Spleen (tissue), 7 donors: ENCODE results near the gene CDKN1C.

Experiments used
- POLR2AphosphoS5 ChIP-seq, 3 donors: sonication (generic); formaldehyde crosslinking; IDR thresholded peaks; one replicate each; pipeline ENCODE4 v1.5.1; 2017; ENCODE audit warnings: antibody characterized with exemption in 3 of 3
- TF ChIP-seq, protein P1 (sequence below), 11 experiments: fragments of 200-600 bp in 7 of 11; fragments of 450-650 bp in 4 of 11; sonication (generic) in 4 of 11; IDR thresholded peaks in 8 of 11; conservative IDR thresholded peaks in 3 of 11; 1 replicate in 7 of 11; 2 replicates in 4 of 11; pipeline versions ENCODE4 v1.4.0 to v1.8.0; 2016 to 2021; ENCODE audit warnings: antibody characterized with exemption in 11 of 11, inconsistent platforms in 4 of 11, mild to moderate bottlenecking in 1 of 11
- donor health status: DM: no; HTN: no; CAD: no; lungs with moderate emphysema.
- donor health status: DM: no; HTN: no; CAD: no.
- donor health status: DM: no; HTN: no; CAD: no.

DNA sequence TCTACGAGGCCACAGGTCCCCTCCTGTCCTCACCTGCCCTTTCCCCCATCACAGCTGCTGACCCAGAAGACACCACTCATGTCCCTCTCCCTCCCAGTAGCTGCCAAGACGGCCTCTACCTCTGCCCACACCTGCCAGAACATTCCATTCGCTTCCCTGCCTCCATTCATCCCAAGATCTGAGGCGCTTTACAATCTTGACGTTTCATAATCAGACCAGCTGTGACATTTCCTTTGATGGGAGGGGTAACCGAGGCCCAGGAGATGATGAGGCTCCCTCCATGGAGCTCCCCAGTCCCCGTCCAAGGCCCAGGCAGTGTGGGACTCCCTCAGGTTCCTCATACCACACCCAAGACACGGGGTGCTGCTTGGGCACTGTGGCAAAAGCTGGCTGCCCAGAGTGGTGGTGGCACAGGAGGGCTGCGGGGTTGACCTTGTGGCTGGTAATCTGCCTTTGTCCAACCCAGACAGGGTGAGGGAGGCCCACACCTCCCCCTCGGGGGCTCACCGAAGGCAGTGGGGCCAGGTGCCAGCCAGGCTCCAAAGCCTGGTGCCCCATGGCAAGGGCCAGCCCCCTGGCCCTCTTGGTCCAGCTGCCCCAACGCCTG lies 26.3 kb upstream of the CDKN1C start:
- TF ChIP-seq POLR2AphosphoS5 (IDR thresholded peaks at IDR 0.05), result no peak
- TF ChIP-seq, protein P1, sequence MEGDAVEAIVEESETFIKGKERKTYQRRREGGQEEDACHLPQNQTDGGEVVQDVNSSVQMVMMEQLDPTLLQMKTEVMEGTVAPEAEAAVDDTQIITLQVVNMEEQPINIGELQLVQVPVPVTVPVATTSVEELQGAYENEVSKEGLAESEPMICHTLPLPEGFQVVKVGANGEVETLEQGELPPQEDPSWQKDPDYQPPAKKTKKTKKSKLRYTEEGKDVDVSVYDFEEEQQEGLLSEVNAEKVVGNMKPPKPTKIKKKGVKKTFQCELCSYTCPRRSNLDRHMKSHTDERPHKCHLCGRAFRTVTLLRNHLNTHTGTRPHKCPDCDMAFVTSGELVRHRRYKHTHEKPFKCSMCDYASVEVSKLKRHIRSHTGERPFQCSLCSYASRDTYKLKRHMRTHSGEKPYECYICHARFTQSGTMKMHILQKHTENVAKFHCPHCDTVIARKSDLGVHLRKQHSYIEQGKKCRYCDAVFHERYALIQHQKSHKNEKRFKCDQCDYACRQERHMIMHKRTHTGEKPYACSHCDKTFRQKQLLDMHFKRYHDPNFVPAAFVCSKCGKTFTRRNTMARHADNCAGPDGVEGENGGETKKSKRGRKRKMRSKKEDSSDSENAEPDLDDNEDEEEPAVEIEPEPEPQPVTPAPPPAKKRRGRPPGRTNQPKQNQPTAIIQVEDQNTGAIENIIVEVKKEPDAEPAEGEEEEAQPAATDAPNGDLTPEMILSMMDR (IDR thresholded peaks at IDR 0.05 in 8 of 11, conservative IDR thresholded peaks at IDR 0.05 in 3 of 11), result no peak
